Mononuclear cell (primary cell): Measurements from ENCODE around the gene SUCNR1. TPM values are rescaled to one million over a fixed set of nuclear protein-coding genes. Genes with fewer than 3 reads are reported as not detected.

Source experiments
- H3K27me3 ChIP-seq: 2 replicates; pipeline ENCODE4 v1.6.0; 2011; ENCODE audit warnings: low read length, control low read depth; ENCODE audit not compliant: insufficient read depth
- H3K4me1 ChIP-seq: 2 replicates; pipeline ENCODE4 v1.5.1; 2011; ENCODE audit warnings: mild to moderate bottlenecking, low read length, control low read depth; ENCODE audit not compliant: insufficient read depth
- H3K4me3 ChIP-seq: 2 replicates; pipeline ENCODE4 v1.5.1; 2011; ENCODE audit warnings: mild to moderate bottlenecking, low read length, moderate library complexity
- H3K9me3 ChIP-seq: 2 replicates; pipeline ENCODE4 v1.5.1; 2011; ENCODE audit warnings: low read depth, mild to moderate bottlenecking, control low read depth, low read length
- total RNA-seq: library from RNA; depleted of rRNA; stranded (reverse); fragments of >200 nt; gene quantifications from one replicate; pipeline ENCODE4 v1.2.3, GENCODE V29; 2012

SUCNR1 gene
- total RNA-seq, 1 donor: 0.94 TPM

GRCh38 chr3:151931171-151931570 is 57.7 kb downstream of the SUCNR1 start:
- no peaks in the 10 kb centered on the region for H3K9me3 ChIP-seq
- H3K4me1 ChIP-seq: peaks cover 12% of the 10 kb centered on the region
- H3K4me3 ChIP-seq: no peak overlapping the region
- H3K27me3 ChIP-seq: no peaks in the 10 kb centered on the region

- Histone ChIP-seq H3K27me3 (no peaks in the 10 kb centered on the region), H3K9me3 (no peaks in the 10 kb centered on the region), H3K4me3 (no peak overlapping the region), H3K4me1 (peaks cover 12% of the 10 kb centered on the region)
These were observed 59.9 kb downstream of the SUCNR1 start for GRCh38 chr3:151933234-151933853.

Other genes starting within 250 kb of the SUCNR1 start
- not detected for gene AADACL2, start 139.7 kb upstream of the SUCNR1 start, total RNA-seq
- not detected for gene AADAC, start 59.5 kb upstream of the SUCNR1 start, total RNA-seq